PC-9 (cell line): ENCODE measurements around the gene RCAN1.

ENCODE experiments used
- EZH2 ChIP-seq: fragments of 200-600 bp; sonication (generic); IDR thresholded peaks from 2 replicates; pipeline ENCODE4 v1.8.0; 2017; ENCODE audit warnings: antibody characterized with exemption, low read depth
- TF ChIP-seq, protein P1 (sequence below): fragments of 200-600 bp; sonication (generic); conservative IDR thresholded peaks from 2 replicates; pipeline ENCODE4 v1.6.1; 2017; ENCODE audit warnings: mixed run types, antibody characterized with exemption, mild to moderate bottlenecking, moderate library complexity

DNA sequence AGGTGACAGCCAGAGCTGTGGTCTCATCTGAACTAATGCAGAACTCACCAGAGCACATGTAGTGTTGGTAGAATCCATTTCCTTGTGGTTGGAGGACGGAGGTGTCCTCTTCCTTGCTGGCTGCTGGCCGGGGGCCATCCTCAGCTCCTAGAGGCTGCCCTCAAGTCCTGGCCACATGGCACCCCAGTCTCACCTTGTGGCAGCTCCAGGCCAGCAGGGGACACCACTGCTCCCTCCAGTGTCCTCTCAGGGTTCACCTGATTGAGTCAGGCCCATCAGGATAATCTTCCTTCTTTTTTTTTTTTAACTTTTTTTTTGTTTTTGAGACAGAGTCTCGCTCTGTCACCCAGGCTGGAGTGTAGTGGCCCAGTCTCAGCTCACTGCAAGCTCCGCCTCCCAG is 105.8 kb downstream of the RCAN1 start:
- TF ChIP-seq, protein P1, sequence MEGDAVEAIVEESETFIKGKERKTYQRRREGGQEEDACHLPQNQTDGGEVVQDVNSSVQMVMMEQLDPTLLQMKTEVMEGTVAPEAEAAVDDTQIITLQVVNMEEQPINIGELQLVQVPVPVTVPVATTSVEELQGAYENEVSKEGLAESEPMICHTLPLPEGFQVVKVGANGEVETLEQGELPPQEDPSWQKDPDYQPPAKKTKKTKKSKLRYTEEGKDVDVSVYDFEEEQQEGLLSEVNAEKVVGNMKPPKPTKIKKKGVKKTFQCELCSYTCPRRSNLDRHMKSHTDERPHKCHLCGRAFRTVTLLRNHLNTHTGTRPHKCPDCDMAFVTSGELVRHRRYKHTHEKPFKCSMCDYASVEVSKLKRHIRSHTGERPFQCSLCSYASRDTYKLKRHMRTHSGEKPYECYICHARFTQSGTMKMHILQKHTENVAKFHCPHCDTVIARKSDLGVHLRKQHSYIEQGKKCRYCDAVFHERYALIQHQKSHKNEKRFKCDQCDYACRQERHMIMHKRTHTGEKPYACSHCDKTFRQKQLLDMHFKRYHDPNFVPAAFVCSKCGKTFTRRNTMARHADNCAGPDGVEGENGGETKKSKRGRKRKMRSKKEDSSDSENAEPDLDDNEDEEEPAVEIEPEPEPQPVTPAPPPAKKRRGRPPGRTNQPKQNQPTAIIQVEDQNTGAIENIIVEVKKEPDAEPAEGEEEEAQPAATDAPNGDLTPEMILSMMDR: no peak
- no peak for TF ChIP-seq EZH2
